Tibial nerve (tissue), 3 donors: ENCODE results near the gene PITRM1.

Source experiments
- POLR2A ChIP-seq, 2 donors: fragments of 450-650 bp; IDR thresholded peaks; one replicate each; pipeline ENCODE4 v1.6.1; 2017; ENCODE audit warnings: antibody characterized with exemption in 2 of 2, mild to moderate bottlenecking in 2 of 2, moderate library complexity in 2 of 2
- TF ChIP-seq, protein P1 (sequence below), 5 experiments: fragments of 200-600 bp in 3 of 5; fragments of 450-650 bp in 2 of 5; sonication (generic) in 3 of 5; IDR thresholded peaks; one replicate each; pipeline ENCODE4 v1.5.1; 2016 to 2019; ENCODE audit warnings: antibody characterized with exemption in 5 of 5, mild to moderate bottlenecking in 3 of 5, moderate library complexity in 2 of 5

DNA sequence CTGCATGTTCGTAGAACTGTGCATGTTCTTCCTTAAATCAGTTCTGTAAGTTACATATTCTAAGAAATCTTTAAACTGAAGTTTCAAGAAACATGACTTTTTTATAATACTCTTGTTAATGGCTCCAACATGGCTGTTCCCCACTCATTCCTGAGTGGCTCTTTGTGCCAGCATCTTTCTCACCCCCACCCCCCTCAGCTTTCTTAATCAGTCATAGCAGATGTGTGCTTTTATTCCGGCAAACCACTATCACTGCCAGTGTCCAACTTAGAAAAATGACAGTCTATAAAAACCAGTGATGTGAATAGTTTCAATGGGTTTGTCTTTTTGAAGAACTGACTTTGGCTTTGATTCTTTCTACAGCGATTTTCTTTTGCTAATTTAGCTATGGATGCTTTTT, 37.6 kb downstream of the PITRM1 start:
- TF ChIP-seq, protein P1, sequence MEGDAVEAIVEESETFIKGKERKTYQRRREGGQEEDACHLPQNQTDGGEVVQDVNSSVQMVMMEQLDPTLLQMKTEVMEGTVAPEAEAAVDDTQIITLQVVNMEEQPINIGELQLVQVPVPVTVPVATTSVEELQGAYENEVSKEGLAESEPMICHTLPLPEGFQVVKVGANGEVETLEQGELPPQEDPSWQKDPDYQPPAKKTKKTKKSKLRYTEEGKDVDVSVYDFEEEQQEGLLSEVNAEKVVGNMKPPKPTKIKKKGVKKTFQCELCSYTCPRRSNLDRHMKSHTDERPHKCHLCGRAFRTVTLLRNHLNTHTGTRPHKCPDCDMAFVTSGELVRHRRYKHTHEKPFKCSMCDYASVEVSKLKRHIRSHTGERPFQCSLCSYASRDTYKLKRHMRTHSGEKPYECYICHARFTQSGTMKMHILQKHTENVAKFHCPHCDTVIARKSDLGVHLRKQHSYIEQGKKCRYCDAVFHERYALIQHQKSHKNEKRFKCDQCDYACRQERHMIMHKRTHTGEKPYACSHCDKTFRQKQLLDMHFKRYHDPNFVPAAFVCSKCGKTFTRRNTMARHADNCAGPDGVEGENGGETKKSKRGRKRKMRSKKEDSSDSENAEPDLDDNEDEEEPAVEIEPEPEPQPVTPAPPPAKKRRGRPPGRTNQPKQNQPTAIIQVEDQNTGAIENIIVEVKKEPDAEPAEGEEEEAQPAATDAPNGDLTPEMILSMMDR (IDR thresholded peaks at IDR 0.05) = no peak
- TF ChIP-seq POLR2A (IDR thresholded peaks at IDR 0.05) = no peak
